Measurements from ENCODE around the gene PDSS1.

PDSS1 gene

GRCh38 chr10:26655746-26656145 is 41.8 kb upstream of the PDSS1 start:
- H2AFZ ChIP-seq (ENCODE audit: low read depth, low read length), result no peak overlapping the region
- no peak overlapping the region for H3K9ac ChIP-seq (ENCODE audit: low read length)
- H3K27ac ChIP-seq (ENCODE audit: low read length), result no peak overlapping the region
- no peaks in the 10 kb centered on the region for H4K20me1 ChIP-seq (ENCODE audit: insufficient read depth, low read length)
- H3K79me2 ChIP-seq (ENCODE audit: low read length), result no peaks in the 10 kb centered on the region
- no peaks in the 10 kb centered on the region for H3K27me3 ChIP-seq (ENCODE audit: low read depth, low read length)
- H3K36me3 ChIP-seq (replicated peaks; ENCODE audit: low read depth, low read length), result no peaks in the 10 kb centered on the region
- peaks cover 2% of the 10 kb centered on the region for H3K4me1 ChIP-seq (ENCODE audit: low read length)
- no peaks in the 10 kb centered on the region for H3K9me3 ChIP-seq (ENCODE audit: insufficient read depth, low read length)
- H3K4me3 ChIP-seq (ENCODE audit: low read length), result no peak overlapping the region
- TF ChIP-seq EZH2phosphoT487 (IDR thresholded peaks at IDR 0.05; ENCODE audit: low read depth), result no peak
- no peak for TF ChIP-seq CTCF (IDR thresholded peaks at IDR 0.05; ENCODE audit: low read depth, low read length)
- no peak overlapping the region for H3K4me2 ChIP-seq (ENCODE audit: low read length)

DNA sequence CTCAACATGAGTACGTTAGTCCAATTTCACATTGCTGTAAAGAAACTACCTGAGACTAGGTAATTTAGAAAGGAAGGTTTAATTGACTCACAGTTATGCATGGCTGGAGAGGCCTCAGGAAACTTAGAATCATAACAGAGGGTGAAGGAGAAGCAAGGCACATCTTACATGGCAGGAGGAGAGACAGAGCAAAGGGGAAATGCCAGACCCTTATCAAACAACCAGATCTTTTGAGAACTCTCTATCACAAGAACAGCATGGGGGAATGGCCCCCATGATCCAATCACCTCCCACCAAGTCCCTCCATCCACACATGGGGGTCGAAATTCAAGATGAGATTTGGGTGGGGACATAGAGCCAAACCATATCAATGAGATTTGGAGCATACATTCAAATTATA is 34.6 kb upstream of the PDSS1 start:
- no peak for TF ChIP-seq CTCF (IDR thresholded peaks at IDR 0.05; ENCODE audit: low read depth, low read length)
- TF ChIP-seq EZH2phosphoT487 (IDR thresholded peaks at IDR 0.05; ENCODE audit: low read depth), result no peak
- no peaks in the 10 kb centered on the region for H3K4me1 ChIP-seq (ENCODE audit: low read length)
- no peak overlapping the region for H3K4me2 ChIP-seq (ENCODE audit: low read length)
- no peak overlapping the region for H3K27ac ChIP-seq (ENCODE audit: low read length)
- no peak overlapping the region for H2AFZ ChIP-seq (ENCODE audit: low read depth, low read length)
- no peak overlapping the region for H3K4me3 ChIP-seq (ENCODE audit: low read length)
- no peaks in the 10 kb centered on the region for H4K20me1 ChIP-seq (ENCODE audit: insufficient read depth, low read length)
- no peaks in the 10 kb centered on the region for H3K9me3 ChIP-seq (ENCODE audit: insufficient read depth, low read length)
- H3K27me3 ChIP-seq (ENCODE audit: low read depth, low read length), result no peaks in the 10 kb centered on the region
- H3K36me3 ChIP-seq (replicated peaks; ENCODE audit: low read depth, low read length), result no peaks in the 10 kb centered on the region
- H3K9ac ChIP-seq (ENCODE audit: low read length), result no peak overlapping the region
- no peaks in the 10 kb centered on the region for H3K79me2 ChIP-seq (ENCODE audit: low read length)

- H2AFZ ChIP-seq (ENCODE audit: low read depth, low read length), result no peak overlapping the region
- no peak overlapping the region for H3K4me2 ChIP-seq (ENCODE audit: low read length)
- no peaks in the 10 kb centered on the region for H3K27me3 ChIP-seq (ENCODE audit: low read depth, low read length)
- no peak overlapping the region for H3K9ac ChIP-seq (ENCODE audit: low read length)
- no peaks in the 10 kb centered on the region for H3K9me3 ChIP-seq (ENCODE audit: insufficient read depth, low read length)
- H3K36me3 ChIP-seq (replicated peaks; ENCODE audit: low read depth, low read length), result no peaks in the 10 kb centered on the region
- no peak overlapping the region for H3K4me3 ChIP-seq (ENCODE audit: low read length)
- H3K4me1 ChIP-seq (ENCODE audit: low read length), result no peaks in the 10 kb centered on the region
- no peak for TF ChIP-seq CTCF (IDR thresholded peaks at IDR 0.05; ENCODE audit: low read depth, low read length)
- TF ChIP-seq EZH2phosphoT487 (IDR thresholded peaks at IDR 0.05; ENCODE audit: low read depth), result no peak
- H4K20me1 ChIP-seq (ENCODE audit: insufficient read depth, low read length), result no peaks in the 10 kb centered on the region
- H3K79me2 ChIP-seq (ENCODE audit: low read length), result no peaks in the 10 kb centered on the region
- no peak overlapping the region for H3K27ac ChIP-seq (ENCODE audit: low read length)
These were observed 32.1 kb upstream of the PDSS1 start for GRCh38 chr10:26665080-26666048.

- Histone ChIP-seq H3K27ac (ENCODE audit: low read length) (no peak overlapping the region), H4K20me1 (ENCODE audit: insufficient read depth, low read length) (no peaks in the 10 kb centered on the region), H3K9me3 (ENCODE audit: insufficient read depth, low read length) (no peaks in the 10 kb centered on the region), H3K79me2 (ENCODE audit: low read length) (no peaks in the 10 kb centered on the region), H3K4me3 (ENCODE audit: low read length) (no peak overlapping the region), H3K4me1 (ENCODE audit: low read length) (peaks cover 3% of the 10 kb centered on the region), H3K27me3 (ENCODE audit: low read depth, low read length) (no peaks in the 10 kb centered on the region), H3K9ac (ENCODE audit: low read length) (no peak overlapping the region), H3K36me3 (replicated peaks; ENCODE audit: low read depth, low read length) (no peaks in the 10 kb centered on the region), H3K4me2 (ENCODE audit: low read length) (no peak overlapping the region), H2AFZ (ENCODE audit: low read depth, low read length) (no peak overlapping the region)
- TF ChIP-seq EZH2phosphoT487 (IDR thresholded peaks at IDR 0.05; ENCODE audit: low read depth) (no peak), CTCF (IDR thresholded peaks at IDR 0.05; ENCODE audit: low read depth, low read length) (no peak)
These were observed 21.6 kb upstream of the PDSS1 start for GRCh38 chr10:26675873-26676257.
